Peyer's patch (tissue), 4 donors: ENCODE results near the gene AOAH.

Source experiments
- CTCF ChIP-seq, 6 experiments: fragments of 450-650 bp in 4 of 6; fragments of 200-600 bp in 2 of 6; sonication (generic) in 1 of 6; IDR thresholded peaks; one replicate each; pipeline ENCODE4 v1.5.1; 2017 to 2019; ENCODE audit warnings: antibody characterized with exemption in 6 of 6, mild to moderate bottlenecking in 3 of 6, moderate library complexity in 1 of 6
- POLR2A ChIP-seq, 2 donors: fragments of 450-650 bp; IDR thresholded peaks; one replicate each; pipeline ENCODE4 v1.5.1; 2017; ENCODE audit warnings: antibody characterized with exemption in 2 of 2, mild to moderate bottlenecking in 2 of 2, moderate library complexity in 2 of 2

GRCh38 chr7:36604806-36605205 lies 119.5 kb downstream of the AOAH start:
- TF ChIP-seq POLR2A (IDR thresholded peaks at IDR 0.05), result no peak
- no peak for TF ChIP-seq CTCF (IDR thresholded peaks at IDR 0.05)
